A549 treated with GW870086 at 1 μM for 4 hours (cell line): ENCODE results near the gene POLR3A. TPM values are rescaled to one million over a fixed set of nuclear protein-coding genes. Genes with fewer than 3 reads are reported as not detected.

Experiments
- total RNA-seq: library from RNA; stranded (reverse); fragments of 200-300 nt; extraction: Qiagen RNA extraction; gene quantifications from 5 replicates; pipeline ENCODE4 v1.2.3, GENCODE V29; 2022; ENCODE audit warnings: low read depth

Gene POLR3A
- 12.2 to 14.2 TPM (median 13.7 TPM) in 5 replicates for total RNA-seq

GRCh38 chr10:78029269-78030226, at the start of gene POLR3A:
Gene POLR3A (minus strand): TSS chr10:78029515. CDS start chr10:78029407, 108 bp downstream.

GRCh38 chr10:78033637-78034470, 4.5 kb upstream of the POLR3A start, which contains the start of gene RPS24:
Gene RPS24 (plus strand): TSS chr10:78033863. CDS start chr10:78033902, 39 bp downstream.

GRCh38 chr10:77926566-77927401, 102.5 kb downstream of the POLR3A start, which contains the start of gene DLG5:
Gene DLG5 (minus strand): TSS chr10:77926755. CDS start chr10:77926520, 235 bp downstream.

Other genes starting within 250 kb of the POLR3A start
- gene DLG5, start 102.8 kb downstream of the POLR3A start, total RNA-seq = 28.9 to 35.7 TPM (median 33.1 TPM) in 5 replicates
- 2,682 to 4,006 TPM (median 2,926 TPM) in 5 replicates for gene RPS24, start 4.3 kb upstream of the POLR3A start, total RNA-seq